ENCODE data around the gene C1orf232. TPM values are rescaled to one million over a fixed set of nuclear protein-coding genes. Genes with fewer than 3 reads are reported as not detected.

Gene C1orf232
- total and polyA plus RNA-seq, 2 experiments from 2014 or later = not detected

DNA sequence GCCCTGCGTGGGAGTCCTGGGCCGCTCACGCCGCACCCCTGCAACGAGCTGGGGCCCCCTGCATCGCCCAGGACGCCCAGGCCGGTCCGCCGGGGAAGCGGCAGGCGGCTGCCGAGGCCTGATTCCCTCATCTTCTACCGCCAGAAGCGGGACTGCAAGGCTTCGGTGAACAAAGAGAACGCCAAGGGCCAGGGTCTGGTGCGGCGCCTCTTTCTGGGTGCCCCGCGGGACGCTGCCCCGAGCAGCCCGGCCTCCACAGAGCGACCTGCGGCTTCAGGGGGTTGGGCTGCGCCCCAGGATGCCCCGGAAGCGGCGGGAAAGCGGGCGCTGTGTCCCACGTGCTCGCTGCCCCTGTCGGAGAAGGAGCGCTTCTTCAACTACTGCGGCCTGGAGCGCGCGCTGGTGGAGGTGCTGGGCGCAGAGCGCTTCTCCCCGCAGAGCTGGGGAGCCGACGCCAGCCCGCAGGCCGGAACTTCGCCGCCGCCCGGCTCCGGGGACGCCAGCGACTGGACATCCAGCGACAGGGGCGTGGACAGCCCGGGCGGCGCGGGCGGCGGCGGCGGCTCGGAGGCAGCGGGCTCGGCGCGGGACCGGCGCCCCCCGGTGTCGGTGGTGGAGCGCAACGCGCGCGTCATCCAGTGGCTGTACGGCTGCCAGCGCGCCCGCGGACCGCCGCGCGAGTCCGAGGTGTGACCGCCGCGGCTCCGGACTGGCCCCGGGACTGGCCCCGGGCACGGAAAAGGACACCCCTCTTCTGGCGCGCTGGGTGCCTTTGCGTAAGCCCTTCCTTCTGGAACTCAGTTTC, 7.1 kb downstream of the C1orf232 start:
- Histone ChIP-seq H3K27ac (no peak overlapping the region), H3K4me3 (peak overlapping the region; percentile 70), H3K27me3 (replicated peaks; ENCODE audit: insufficient read depth) (peaks cover 16% of the 10 kb centered on the region), H3K79me2 (ENCODE audit: insufficient read depth) (no peaks in the 10 kb centered on the region), H3K4me2 (ENCODE audit: unreplicated experiment) (peak overlapping the region; percentile 97), H3K36me3 (ENCODE audit: low read depth) (no peaks in the 10 kb centered on the region), H3K9me2 (ENCODE audit: insufficient read depth) (no peaks in the 10 kb centered on the region), H3F3A (ENCODE audit: insufficient read depth) (no peaks in the 10 kb centered on the region), H4K20me1 (ENCODE audit: insufficient read depth) (no peaks in the 10 kb centered on the region), H2AFZ (peak overlapping the region; percentile 83), H3K9ac (0 out of 2 replicates have a peak overlapping the region, but pooled peaks have one; percentile 33), H3K4me1 (ENCODE audit: insufficient read depth) (no peaks in the 10 kb centered on the region), H3K9me3 (ENCODE audit: low read depth) (no peaks in the 10 kb centered on the region)
- 2 to 4% methylated on average over 28 to 69 of the region's 98 CpGs for WGBS, 2 experiments (ENCODE audit: low coverage in 1 of 2, low lambda C conversion rate in 2 of 2, missing lambda C conversion rate in 2 of 2)
- in situ Hi-C loops (cut with MboI) = no loop called here
- peak; percentile 75 for DNase-seq
- TF ChIP-seq EZH2phosphoT487 (IDR thresholded peaks at IDR 0.05; ENCODE audit: insufficient read depth, low read depth) (no peak), EZH2 (IDR thresholded peaks at IDR 0.05; ENCODE audit: insufficient read depth, poor library complexity, severe bottlenecking) (no peak)

DNA sequence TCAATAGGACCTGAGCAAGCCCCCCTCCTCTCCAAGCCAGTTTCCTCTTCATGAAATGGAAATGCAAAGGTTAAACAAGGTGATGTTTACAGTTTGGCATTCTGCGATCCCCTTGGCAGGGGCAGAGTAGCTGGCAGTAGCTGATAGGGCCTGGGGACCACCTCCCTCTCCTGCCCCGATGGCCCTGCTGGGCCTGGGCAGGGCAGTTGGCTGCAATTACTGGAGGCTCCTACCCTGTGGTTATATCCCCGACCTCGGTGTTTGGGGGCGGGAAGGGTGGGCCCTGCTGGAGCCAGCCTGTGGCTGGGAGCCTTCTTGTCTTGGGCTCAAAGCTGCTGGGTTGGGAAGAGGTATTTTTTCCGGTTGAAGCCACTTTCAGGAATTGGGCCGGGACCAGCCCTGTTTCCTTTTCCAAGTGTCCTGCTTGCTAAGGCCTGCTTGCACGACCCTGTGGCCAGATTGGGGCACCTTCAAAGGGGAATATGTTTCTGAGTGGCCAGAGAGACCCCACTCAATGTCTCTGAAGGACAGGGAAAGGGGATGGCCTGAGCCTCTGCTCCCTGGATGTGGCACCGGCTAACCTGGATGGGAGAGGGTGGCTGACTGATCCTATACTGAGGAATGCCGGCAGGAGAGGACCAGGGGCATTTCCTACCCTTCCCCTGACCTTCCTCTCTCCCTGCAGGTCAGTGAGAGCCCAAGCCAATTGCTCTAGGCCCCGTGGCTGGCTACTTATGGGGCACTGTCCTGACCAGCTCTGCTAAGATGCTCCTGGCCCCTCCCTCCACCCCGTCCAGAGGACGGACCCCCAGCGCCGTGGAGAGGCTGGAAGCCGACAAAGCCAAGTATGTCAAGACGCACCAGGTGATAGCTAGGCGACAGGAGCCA, 8.0 kb downstream of the C1orf232 start:
- H2AFZ ChIP-seq = peak overlapping the region; percentile 83

DNA sequence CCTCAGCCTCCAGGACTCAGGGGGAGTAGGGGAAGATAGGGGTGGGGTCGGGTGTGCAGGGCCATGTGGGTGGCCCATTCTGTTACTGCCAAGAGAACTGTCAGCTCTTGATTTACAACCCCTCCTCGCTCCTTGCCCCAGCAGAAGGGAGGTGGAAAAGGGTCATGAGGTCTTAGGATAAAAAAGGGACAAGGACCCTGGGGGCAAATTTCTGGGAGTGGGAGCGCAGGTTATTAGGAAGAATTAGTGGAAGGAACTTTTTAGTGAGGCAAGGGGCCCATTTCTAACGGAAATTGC, 9.1 kb downstream of the C1orf232 start:
- H3K4me1 ChIP-seq (ENCODE audit: insufficient read depth) = no peaks in the 10 kb centered on the region
- no peak overlapping the region for H2AFZ ChIP-seq
- no peaks in the 10 kb centered on the region for H4K20me1 ChIP-seq (ENCODE audit: insufficient read depth)
- H3F3A ChIP-seq (ENCODE audit: insufficient read depth) = no peaks in the 10 kb centered on the region
- H3K9ac ChIP-seq = no peak overlapping the region
- no peak overlapping the region for H3K4me3 ChIP-seq
- no peaks in the 10 kb centered on the region for H3K36me3 ChIP-seq (ENCODE audit: low read depth)
- TF ChIP-seq EZH2phosphoT487 (IDR thresholded peaks at IDR 0.05; ENCODE audit: insufficient read depth, low read depth) = no peak
- no peak for TF ChIP-seq EZH2 (IDR thresholded peaks at IDR 0.05; ENCODE audit: insufficient read depth, poor library complexity, severe bottlenecking)
- H3K79me2 ChIP-seq (ENCODE audit: insufficient read depth) = no peaks in the 10 kb centered on the region
- no peak overlapping the region for H3K4me2 ChIP-seq (ENCODE audit: unreplicated experiment)
- peaks cover 16% of the 10 kb centered on the region for H3K27me3 ChIP-seq (replicated peaks; ENCODE audit: insufficient read depth)
- no peak for DNase-seq
- H3K9me3 ChIP-seq (ENCODE audit: low read depth) = no peaks in the 10 kb centered on the region
- 73 to 94% methylated on average over 3 to 4 of the region's 4 CpGs for WGBS, 2 experiments (ENCODE audit: low coverage in 1 of 2, low lambda C conversion rate in 2 of 2, missing lambda C conversion rate in 2 of 2)
- H3K27ac ChIP-seq = no peak overlapping the region
- in situ Hi-C loops (cut with MboI) = no loop called here
- no peaks in the 10 kb centered on the region for H3K9me2 ChIP-seq (ENCODE audit: insufficient read depth)

More for the DNA sequence above, 8.0 kb downstream of the C1orf232 start:
- Histone ChIP-seq H3K27ac (no peak overlapping the region), H3K27me3 (replicated peaks; ENCODE audit: insufficient read depth) (peaks cover 16% of the 10 kb centered on the region), H3K79me2 (ENCODE audit: insufficient read depth) (no peaks in the 10 kb centered on the region), H4K20me1 (ENCODE audit: insufficient read depth) (no peaks in the 10 kb centered on the region), H3F3A (ENCODE audit: insufficient read depth) (no peaks in the 10 kb centered on the region), H3K4me2 (ENCODE audit: unreplicated experiment) (peak overlapping the region; percentile 97), H3K9me3 (ENCODE audit: low read depth) (no peaks in the 10 kb centered on the region), H3K4me3 (peak overlapping the region; percentile 70), H3K36me3 (ENCODE audit: low read depth) (no peaks in the 10 kb centered on the region), H3K9me2 (ENCODE audit: insufficient read depth) (no peaks in the 10 kb centered on the region), H3K9ac (no peak overlapping the region), H3K4me1 (ENCODE audit: insufficient read depth) (no peaks in the 10 kb centered on the region)
- in situ Hi-C loops (cut with MboI) = no loop called here
- WGBS, 2 experiments (ENCODE audit: low coverage in 1 of 2, low lambda C conversion rate in 2 of 2, missing lambda C conversion rate in 2 of 2) = 50 to 54% methylated on average over 17 to 18 of the region's 18 CpGs
- no peak for TF ChIP-seq EZH2 (IDR thresholded peaks at IDR 0.05; ENCODE audit: insufficient read depth, poor library complexity, severe bottlenecking)
- TF ChIP-seq EZH2phosphoT487 (IDR thresholded peaks at IDR 0.05; ENCODE audit: insufficient read depth, low read depth) = no peak
- DNase-seq = no peak

DNA sequence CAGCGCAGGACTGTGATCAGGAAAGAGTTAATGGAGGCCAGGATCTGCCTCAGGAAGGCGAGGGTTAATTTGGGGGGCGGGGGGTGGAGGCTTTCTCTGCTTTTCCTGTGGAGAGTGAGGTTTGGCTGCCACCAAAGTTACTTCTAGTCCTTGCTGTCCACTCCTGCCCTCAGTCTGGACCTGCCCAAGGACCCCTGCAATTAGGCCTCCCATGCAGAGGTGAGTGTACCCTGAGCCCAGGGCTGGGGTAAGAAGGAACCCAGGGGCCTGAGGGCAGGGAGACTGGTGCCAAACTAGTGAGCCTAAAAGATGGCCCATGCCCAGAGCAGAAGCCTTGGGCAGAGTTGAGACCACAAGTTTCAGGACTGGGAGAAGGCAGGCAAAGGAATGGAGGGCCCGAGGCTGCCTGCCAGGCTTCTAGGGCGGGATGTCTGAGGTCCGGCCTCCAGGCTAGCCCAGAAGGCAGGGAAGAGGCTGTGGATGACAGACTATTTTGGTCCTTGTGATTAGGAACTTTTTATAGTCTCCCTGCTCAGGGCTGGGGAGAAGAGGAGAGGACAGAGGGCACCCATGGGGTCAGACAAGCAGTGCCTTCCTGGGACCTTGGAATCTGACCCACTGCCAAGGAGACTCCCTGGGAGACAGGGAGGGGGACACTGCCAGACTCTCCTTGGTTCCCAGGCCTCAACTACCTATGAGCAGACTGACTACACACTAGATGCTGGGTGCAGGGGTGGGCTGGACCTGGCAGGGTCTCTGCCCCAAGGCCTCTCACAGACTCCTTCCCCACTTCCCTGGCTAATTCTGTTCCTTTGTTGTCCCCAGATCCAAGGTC, 9.6 kb downstream of the C1orf232 start, which contains the start of gene FAM110D:
TSS of gene FAM110D (plus strand) at position 172 of the 835 bp plus-strand sequence. CDS start 2,213 bp downstream, outside the sequence.
- Histone ChIP-seq H4K20me1 (ENCODE audit: insufficient read depth) (no peaks in the 10 kb centered on the region), H2AFZ (no peak within 1 kb of the TSS), H3K79me2 (ENCODE audit: insufficient read depth) (no peaks in the 10 kb centered on the region), H3K27me3 (replicated peaks; ENCODE audit: insufficient read depth) (peaks cover 16% of the 10 kb centered on the region), H3K4me1 (ENCODE audit: insufficient read depth) (no peaks in the 10 kb centered on the region), H3F3A (ENCODE audit: insufficient read depth) (no peaks in the 10 kb centered on the region), H3K36me3 (ENCODE audit: low read depth) (no peaks in the 10 kb centered on the region), H3K4me2 (ENCODE audit: unreplicated experiment) (no peak within 1 kb of the TSS), H3K4me3 (no peak within 1 kb of the TSS), H3K9me2 (ENCODE audit: insufficient read depth) (no peaks in the 10 kb centered on the region), H3K27ac (no peak within 1 kb of the TSS), H3K9ac (no peak within 1 kb of the TSS), H3K9me3 (ENCODE audit: low read depth) (no peaks in the 10 kb centered on the region)
- 53 to 72% methylated on average over 6 of the region's 6 CpGs for WGBS, 2 experiments (ENCODE audit: low coverage in 1 of 2, low lambda C conversion rate in 2 of 2, missing lambda C conversion rate in 2 of 2)
- TF ChIP-seq EZH2phosphoT487 (IDR thresholded peaks at IDR 0.05; ENCODE audit: insufficient read depth, low read depth) (no peak), EZH2 (IDR thresholded peaks at IDR 0.05; ENCODE audit: insufficient read depth, poor library complexity, severe bottlenecking) (no peak)
- no peak for DNase-seq
- in situ Hi-C loops (cut with MboI) = no loop called here
